ENCODE results near the gene ADD1.

The ADD1 gene

GRCh38 chr4:2862528-2862927 is 18.9 kb downstream of the ADD1 start:
- DNase-seq: no peak

GRCh38 chr4:2863649-2864048 is 20.0 kb downstream of the ADD1 start:
- DNase-seq: no peak

GRCh38 chr4:2865196-2865780 is 21.6 kb downstream of the ADD1 start:
- no peak for DNase-seq

GRCh38 chr4:2866160-2866861 is 22.7 kb downstream of the ADD1 start:
- no peak for DNase-seq

- DNase-seq: no peak
Observed at GRCh38 chr4:2866891-2867290, 23.2 kb downstream of the ADD1 start.

- no peak for DNase-seq
Observed at GRCh38 chr4:2867758-2868491, 24.3 kb downstream of the ADD1 start.

GRCh38 chr4:2868877-2869487 is 25.3 kb downstream of the ADD1 start:
- DNase-seq: no peak

GRCh38 chr4:2869659-2870058 is 26.0 kb downstream of the ADD1 start:
- DNase-seq: no peak

GRCh38 chr4:2870082-2870481 is 26.4 kb downstream of the ADD1 start:
- DNase-seq: no peak

- no peak for DNase-seq
Observed at GRCh38 chr4:2871466-2871865, 27.8 kb downstream of the ADD1 start.

- no peak for DNase-seq
Observed at GRCh38 chr4:2871911-2872310, 28.3 kb downstream of the ADD1 start.

- no peak for DNase-seq
Observed at GRCh38 chr4:2873329-2873728, 29.7 kb downstream of the ADD1 start.

GRCh38 chr4:2874861-2875260 is 31.2 kb downstream of the ADD1 start:
- DNase-seq: no peak

GRCh38 chr4:2875556-2875955 is 31.9 kb downstream of the ADD1 start:
- DNase-seq: no peak

GRCh38 chr4:2878346-2878745 is 34.7 kb downstream of the ADD1 start:
- DNase-seq: no peak

GRCh38 chr4:2879026-2879425 is 35.4 kb downstream of the ADD1 start:
- DNase-seq: no peak

- DNase-seq: no peak
Observed at GRCh38 chr4:2881431-2881830, 37.8 kb downstream of the ADD1 start.

GRCh38 chr4:2882341-2882740 is 38.7 kb downstream of the ADD1 start:
- no peak for DNase-seq

- no peak for DNase-seq
Observed at GRCh38 chr4:2886161-2886560, 42.5 kb downstream of the ADD1 start.

- DNase-seq: no peak
Observed at GRCh38 chr4:2886622-2887021, 43.0 kb downstream of the ADD1 start.

GRCh38 chr4:2887343-2887742 is 43.7 kb downstream of the ADD1 start:
- DNase-seq: no peak

- DNase-seq: no peak
Observed at GRCh38 chr4:2888886-2889285, 45.2 kb downstream of the ADD1 start.

GRCh38 chr4:2891294-2891693 is 47.6 kb downstream of the ADD1 start:
- DNase-seq: no peak

GRCh38 chr4:2893772-2894171 is 50.1 kb downstream of the ADD1 start:
- DNase-seq: no peak
